Measurements from ENCODE around the gene ADAMTS16.

The ADAMTS16 gene

DNA sequence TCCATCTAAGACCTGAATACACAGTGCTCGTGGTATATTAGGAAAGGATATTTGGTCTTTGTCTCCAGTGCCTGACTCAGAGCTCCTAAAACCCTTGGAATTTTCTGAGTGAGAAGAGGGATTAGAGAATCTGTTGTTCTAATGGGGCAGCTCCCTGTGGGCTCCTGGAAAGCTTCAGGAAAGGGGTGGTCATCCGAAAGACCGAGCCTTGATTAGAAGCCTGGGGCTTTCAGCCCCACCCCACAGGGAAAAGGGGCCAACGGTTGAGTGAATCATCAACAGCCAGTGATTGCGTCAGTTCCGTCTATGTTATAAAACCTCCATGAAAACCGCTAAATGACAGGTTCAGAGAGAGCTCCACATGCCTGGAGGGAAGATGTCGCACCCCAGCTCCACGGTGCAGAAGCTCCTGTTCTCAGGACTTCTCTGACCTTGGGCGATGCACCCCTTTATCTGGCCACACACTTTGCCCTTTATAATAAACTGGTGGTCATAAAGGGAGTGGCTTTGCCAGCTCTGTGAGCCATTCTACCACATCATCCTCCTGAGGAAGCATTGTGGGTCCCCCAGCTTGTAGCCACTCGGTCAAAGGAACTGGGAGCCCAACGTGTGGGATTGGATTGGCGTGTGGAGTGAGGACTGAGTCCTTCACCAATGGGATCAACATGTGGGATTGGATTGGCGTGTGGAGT lies 211.3 kb downstream of the ADAMTS16 start:
- in situ Hi-C loops (cut with HindIII; ENCODE audit: low pct_ligation_motif_present, low sequenced_read_pairs) = no loop called here

DNA sequence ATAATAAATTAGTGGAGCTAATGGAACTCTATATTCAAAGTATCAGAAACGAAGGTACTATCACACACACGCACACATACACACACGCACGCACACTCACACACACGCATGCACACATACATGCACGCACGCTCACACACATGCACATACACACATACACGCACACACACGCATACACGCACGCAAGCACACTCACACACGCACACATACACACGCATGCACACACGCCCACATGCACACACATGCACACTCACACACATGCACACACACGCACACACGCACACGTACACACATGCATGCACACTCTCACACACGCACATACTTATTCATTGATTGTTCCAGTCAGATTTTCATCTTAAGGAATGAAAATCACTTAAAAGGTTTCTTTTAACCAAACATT lies 212.5 kb downstream of the ADAMTS16 start:
- Histone ChIP-seq H3K4me3 (ENCODE audit: low read depth, low read length) (no peak overlapping the region), H3K36me3 (replicated peaks) (no peaks in the 10 kb centered on the region), H3K27me3 (replicated peaks) (no peaks in the 10 kb centered on the region), H3K27ac (no peak overlapping the region)
- no peak for DNase-seq
- TF ChIP-seq, protein P1, sequence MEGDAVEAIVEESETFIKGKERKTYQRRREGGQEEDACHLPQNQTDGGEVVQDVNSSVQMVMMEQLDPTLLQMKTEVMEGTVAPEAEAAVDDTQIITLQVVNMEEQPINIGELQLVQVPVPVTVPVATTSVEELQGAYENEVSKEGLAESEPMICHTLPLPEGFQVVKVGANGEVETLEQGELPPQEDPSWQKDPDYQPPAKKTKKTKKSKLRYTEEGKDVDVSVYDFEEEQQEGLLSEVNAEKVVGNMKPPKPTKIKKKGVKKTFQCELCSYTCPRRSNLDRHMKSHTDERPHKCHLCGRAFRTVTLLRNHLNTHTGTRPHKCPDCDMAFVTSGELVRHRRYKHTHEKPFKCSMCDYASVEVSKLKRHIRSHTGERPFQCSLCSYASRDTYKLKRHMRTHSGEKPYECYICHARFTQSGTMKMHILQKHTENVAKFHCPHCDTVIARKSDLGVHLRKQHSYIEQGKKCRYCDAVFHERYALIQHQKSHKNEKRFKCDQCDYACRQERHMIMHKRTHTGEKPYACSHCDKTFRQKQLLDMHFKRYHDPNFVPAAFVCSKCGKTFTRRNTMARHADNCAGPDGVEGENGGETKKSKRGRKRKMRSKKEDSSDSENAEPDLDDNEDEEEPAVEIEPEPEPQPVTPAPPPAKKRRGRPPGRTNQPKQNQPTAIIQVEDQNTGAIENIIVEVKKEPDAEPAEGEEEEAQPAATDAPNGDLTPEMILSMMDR (IDR thresholded peaks at IDR 0.05; ENCODE audit: low read depth, low read length, missing control alignments) = no peak
- in situ Hi-C loops (cut with HindIII; ENCODE audit: low pct_ligation_motif_present, low sequenced_read_pairs) = no loop called here

More for the DNA sequence above, 211.3 kb downstream of the ADAMTS16 start:
- TF ChIP-seq, protein P1 (IDR thresholded peaks at IDR 0.05; ENCODE audit: low read depth, low read length, missing control alignments) = no peak
- Histone ChIP-seq H3K27me3 (replicated peaks) (no peaks in the 10 kb centered on the region), H3K27ac (no peak overlapping the region), H3K4me3 (ENCODE audit: low read depth, low read length) (no peak overlapping the region), H3K36me3 (replicated peaks) (no peaks in the 10 kb centered on the region)
- no peak for DNase-seq

DNA sequence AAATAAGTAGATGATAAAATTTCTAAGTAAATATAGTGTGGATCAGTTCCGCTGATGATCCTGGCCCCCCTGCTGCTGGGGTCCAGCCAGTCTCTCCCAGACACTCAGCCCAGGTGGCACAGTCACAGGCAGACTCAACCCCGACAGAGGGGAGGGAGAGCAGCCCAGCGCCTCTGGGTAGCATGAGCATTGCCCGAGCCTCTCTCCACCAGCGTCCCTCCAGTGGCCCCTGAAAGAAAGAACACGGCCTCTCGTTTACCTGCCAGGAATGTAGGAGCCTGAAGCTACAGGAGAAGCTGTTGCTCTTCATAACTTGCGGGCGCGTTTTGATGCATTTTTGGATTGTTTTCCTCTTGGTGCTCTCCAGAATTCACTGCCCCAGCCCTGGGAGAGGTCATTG lies 213.6 kb downstream of the ADAMTS16 start:
- TF ChIP-seq, protein P1 (IDR thresholded peaks at IDR 0.05; ENCODE audit: low read depth, low read length, missing control alignments) = no peak
- Histone ChIP-seq H3K36me3 (replicated peaks) (no peaks in the 10 kb centered on the region), H3K27ac (no peak overlapping the region), H3K27me3 (replicated peaks) (no peaks in the 10 kb centered on the region), H3K4me3 (ENCODE audit: low read depth, low read length) (no peak overlapping the region)
- in situ Hi-C loops (cut with HindIII; ENCODE audit: low pct_ligation_motif_present, low sequenced_read_pairs) = no loop called here
- no peak for DNase-seq

DNA sequence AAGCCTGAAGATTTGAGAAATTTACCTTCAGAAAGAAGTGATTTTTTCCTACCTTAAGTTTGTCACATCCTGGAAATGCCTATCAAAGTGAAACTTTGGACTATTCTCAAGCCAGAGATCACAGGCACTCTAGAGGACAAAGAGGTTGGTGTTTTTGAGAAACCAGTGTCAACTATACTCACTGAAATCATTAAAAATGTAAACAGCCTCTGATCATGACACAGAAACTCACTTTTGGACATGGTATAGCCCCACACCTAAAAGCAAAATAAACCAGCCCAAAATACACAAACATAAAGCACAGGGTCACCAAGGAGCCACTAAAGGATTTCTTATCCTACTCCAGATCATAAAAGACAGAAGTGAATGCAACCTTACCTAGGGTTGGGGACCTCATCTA lies 216.6 kb downstream of the ADAMTS16 start:
- in situ Hi-C loops (cut with HindIII; ENCODE audit: low pct_ligation_motif_present, low sequenced_read_pairs) = no loop called here
- TF ChIP-seq, protein P1 (IDR thresholded peaks at IDR 0.05; ENCODE audit: low read depth, low read length, missing control alignments) = no peak

DNA sequence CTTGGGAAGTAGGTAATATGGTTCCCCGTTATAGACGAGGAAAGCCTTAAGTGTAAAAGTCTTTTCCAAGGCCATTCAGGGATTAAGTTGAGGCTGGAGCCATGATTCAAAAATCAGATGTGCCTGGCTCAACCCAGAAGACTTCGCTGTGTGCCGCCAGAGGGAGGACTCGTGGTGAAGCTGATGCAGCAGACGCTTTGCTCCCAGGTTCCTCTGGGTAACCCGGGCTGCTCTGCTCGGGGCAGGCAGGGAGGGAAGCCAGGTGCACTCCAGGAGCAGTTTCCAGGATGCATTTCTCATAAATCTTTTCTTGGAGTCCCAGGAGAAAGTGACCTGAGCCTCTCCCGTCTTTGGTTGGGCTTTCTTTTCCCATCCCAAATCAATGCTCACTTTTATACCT lies 219.5 kb downstream of the ADAMTS16 start:
- H3K27me3 ChIP-seq (replicated peaks) = no peaks in the 10 kb centered on the region
- H3K4me3 ChIP-seq (ENCODE audit: low read depth, low read length) = no peak overlapping the region
- TF ChIP-seq, protein P1 (IDR thresholded peaks at IDR 0.05; ENCODE audit: low read depth, low read length, missing control alignments) = no peak
- DNase-seq = no peak
- in situ Hi-C loops (cut with HindIII; ENCODE audit: low pct_ligation_motif_present, low sequenced_read_pairs) = no loop called here
- H3K27ac ChIP-seq = no peak overlapping the region
- H3K36me3 ChIP-seq (replicated peaks) = no peaks in the 10 kb centered on the region

More for the DNA sequence above, 216.6 kb downstream of the ADAMTS16 start:
- Histone ChIP-seq H3K4me3 (ENCODE audit: low read depth, low read length) (no peak overlapping the region), H3K27me3 (replicated peaks) (no peaks in the 10 kb centered on the region), H3K36me3 (replicated peaks) (no peaks in the 10 kb centered on the region), H3K27ac (no peak overlapping the region)
- no peak for DNase-seq
